Stimulated activated CD4-positive, alpha-beta T cell treated with anti-CD3 and anti-CD28 coated beads, Interleukin-4, amount 100 ng/mL, for 48 hours (primary cell): ENCODE data around the gene SHMT2.
A peak's percentile ranks its signal among the peaks of the same experiment; 100 is the strongest.

Source experiments
- DNase-seq, 2 donors: peaks; one replicate each; pipeline ENCODE4 v3.0.0-alpha.2; 2020; ENCODE audit warnings: low read depth in 2 of 2

SHMT2 gene

GRCh38 chr12:57238854-57239554 is 9.5 kb downstream of the SHMT2 start:
- peak; percentile 85 to 88 for DNase-seq

- no peak for DNase-seq
Measured at GRCh38 chr12:57239587-57240065, 10.1 kb downstream of the SHMT2 start.

GRCh38 chr12:57240066-57240921 is 10.8 kb downstream of the SHMT2 start:
- DNase-seq = peak; percentile 66 to 67

GRCh38 chr12:57240926-57241401 is 11.5 kb downstream of the SHMT2 start:
- no peak for DNase-seq

- DNase-seq = no peak
Measured at GRCh38 chr12:57241402-57242310, 12.1 kb downstream of the SHMT2 start.

- DNase-seq = no peak
Measured at GRCh38 chr12:57242329-57242690, 12.8 kb downstream of the SHMT2 start.

- DNase-seq = peak; percentile 67 to 74
Measured at GRCh38 chr12:57242691-57243454, 13.4 kb downstream of the SHMT2 start.

- peak; percentile 73 to 87 for DNase-seq
Measured at GRCh38 chr12:57243521-57244311, 14.2 kb downstream of the SHMT2 start.

- no peak for DNase-seq
Measured at GRCh38 chr12:57244312-57244696, 14.8 kb downstream of the SHMT2 start.

- no peak for DNase-seq
Measured at GRCh38 chr12:57247041-57247440, 17.5 kb downstream of the SHMT2 start.

- DNase-seq = no peak
Measured at GRCh38 chr12:57248934-57249742, 19.6 kb downstream of the SHMT2 start.

GRCh38 chr12:57250541-57250940 is 21.0 kb downstream of the SHMT2 start:
- DNase-seq = no peak

- DNase-seq = no peak
Measured at GRCh38 chr12:57250956-57251355, 21.4 kb downstream of the SHMT2 start, which contains the start of gene STAC3. Gene STAC3 (minus strand): TSS chr12:57251187. CDS start chr12:57249636, 1,551 bp downstream.

- DNase-seq = no peak
Measured at GRCh38 chr12:57254506-57255280, 25.2 kb downstream of the SHMT2 start.

GRCh38 chr12:57255916-57256315 is 26.4 kb downstream of the SHMT2 start:
- no peak for DNase-seq

GRCh38 chr12:57258977-57259970 is 29.8 kb downstream of the SHMT2 start:
- no peak for DNase-seq

- no peak for DNase-seq
Measured at GRCh38 chr12:57260366-57260765, 30.9 kb downstream of the SHMT2 start.
